Neural crest cell (in vitro differentiated cells): Measurements from ENCODE around the gene EIF4E3. TPM values are rescaled to one million over a fixed set of nuclear protein-coding genes. Genes with fewer than 3 reads are reported as not detected.

ENCODE experiments used
- DNase-seq: peaks from one replicate; pipeline ENCODE4 v3.0.0; 2021; ENCODE audit warnings: low read depth, mixed read lengths, low spot score
- H3K27ac Mint-ChIP-seq: one replicate; pipeline ENCODE4 v1.8.0; 2021; ENCODE audit warnings: mild to moderate bottlenecking, mixed read lengths; ENCODE audit not compliant: unreplicated experiment
- H3K27me3 Mint-ChIP-seq: 2 replicates; pipeline ENCODE4 v1.8.0; 2021; ENCODE audit warnings: low read depth, mild to moderate bottlenecking, mixed read lengths
- H3K36me3 Mint-ChIP-seq: 2 replicates; pipeline ENCODE4 v1.8.0; 2021; ENCODE audit warnings: low read depth, mild to moderate bottlenecking, mixed read lengths
- H3K4me1 Mint-ChIP-seq: 2 replicates; pipeline ENCODE4 v1.8.0; 2021; ENCODE audit warnings: mixed read lengths
- H3K4me3 Mint-ChIP-seq: one replicate; pipeline ENCODE4 v1.8.0; 2021; ENCODE audit warnings: mild to moderate bottlenecking, mixed read lengths
- H3K9me3 Mint-ChIP-seq: 2 replicates; pipeline ENCODE4 v1.8.0; 2021; ENCODE audit warnings: mixed read lengths
- total RNA-seq: library from RNA; stranded (reverse); gene quantifications from 2 replicates; pipeline ENCODE4 v1.2.1, GENCODE V29; 2021
- TF ChIP-seq, protein P1 (sequence below): fragments of 200-600 bp; sonication (generic); conservative IDR thresholded peaks from 2 replicates; pipeline ENCODE4 v1.5.0; 2021; ENCODE audit warnings: antibody characterized with exemption, mild to moderate bottlenecking

Gene EIF4E3
- total RNA-seq, 1 donor from 2014 or later = 8.9 TPM

- Mint-ChIP-seq H3K27me3 (peaks cover 52% of the 10 kb centered on the region), H3K36me3 (peaks cover 5% of the 10 kb centered on the region), H3K4me1 (peaks cover 14% of the 10 kb centered on the region), H3K9me3 (peaks cover 2% of the 10 kb centered on the region), H3K27ac (no peak overlapping the region), H3K4me3 (peak overlapping the region; percentile 79)
- TF ChIP-seq, protein P1, sequence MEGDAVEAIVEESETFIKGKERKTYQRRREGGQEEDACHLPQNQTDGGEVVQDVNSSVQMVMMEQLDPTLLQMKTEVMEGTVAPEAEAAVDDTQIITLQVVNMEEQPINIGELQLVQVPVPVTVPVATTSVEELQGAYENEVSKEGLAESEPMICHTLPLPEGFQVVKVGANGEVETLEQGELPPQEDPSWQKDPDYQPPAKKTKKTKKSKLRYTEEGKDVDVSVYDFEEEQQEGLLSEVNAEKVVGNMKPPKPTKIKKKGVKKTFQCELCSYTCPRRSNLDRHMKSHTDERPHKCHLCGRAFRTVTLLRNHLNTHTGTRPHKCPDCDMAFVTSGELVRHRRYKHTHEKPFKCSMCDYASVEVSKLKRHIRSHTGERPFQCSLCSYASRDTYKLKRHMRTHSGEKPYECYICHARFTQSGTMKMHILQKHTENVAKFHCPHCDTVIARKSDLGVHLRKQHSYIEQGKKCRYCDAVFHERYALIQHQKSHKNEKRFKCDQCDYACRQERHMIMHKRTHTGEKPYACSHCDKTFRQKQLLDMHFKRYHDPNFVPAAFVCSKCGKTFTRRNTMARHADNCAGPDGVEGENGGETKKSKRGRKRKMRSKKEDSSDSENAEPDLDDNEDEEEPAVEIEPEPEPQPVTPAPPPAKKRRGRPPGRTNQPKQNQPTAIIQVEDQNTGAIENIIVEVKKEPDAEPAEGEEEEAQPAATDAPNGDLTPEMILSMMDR = no peak
- DNase-seq = no peak
These were observed 26.4 kb upstream of the EIF4E3 start for GRCh38 chr3:71751602-71752001.

- H3K27me3 Mint-ChIP-seq = peaks cover 8% of the 10 kb centered on the region
- no peak overlapping the region for H3K27ac Mint-ChIP-seq
- H3K9me3 Mint-ChIP-seq = peaks cover 28% of the 10 kb centered on the region
- peaks cover 15% of the 10 kb centered on the region for H3K36me3 Mint-ChIP-seq
- H3K4me1 Mint-ChIP-seq = no peaks in the 10 kb centered on the region
- DNase-seq = no peak
- H3K4me3 Mint-ChIP-seq = no peak overlapping the region
- TF ChIP-seq, protein P1 = no peak
These were observed 19.5 kb upstream of the EIF4E3 start for GRCh38 chr3:71744738-71745137.

DNA sequence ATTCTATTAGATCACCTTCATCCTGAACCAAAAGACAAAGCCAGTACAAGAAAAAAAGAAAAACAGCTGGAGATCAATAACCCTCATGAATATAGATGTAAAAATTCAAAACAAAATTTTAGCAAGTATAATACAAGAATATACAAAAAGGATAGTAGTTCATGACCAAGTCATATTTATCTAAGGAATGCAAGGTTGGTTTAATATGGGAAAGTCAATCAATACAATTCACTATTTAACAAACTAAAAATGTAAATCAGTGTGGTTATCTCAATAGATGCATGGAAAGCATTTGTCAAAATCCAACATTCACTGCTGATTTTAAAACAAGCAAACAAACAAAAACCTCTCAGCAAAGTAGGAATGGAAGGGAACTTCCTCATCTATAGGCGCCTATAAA, 17.4 kb upstream of the EIF4E3 start:
- peaks cover 15% of the 10 kb centered on the region for H3K36me3 Mint-ChIP-seq
- DNase-seq = no peak
- H3K4me1 Mint-ChIP-seq = no peaks in the 10 kb centered on the region
- no peak overlapping the region for H3K27ac Mint-ChIP-seq
- TF ChIP-seq, protein P1 = no peak
- no peak overlapping the region for H3K4me3 Mint-ChIP-seq
- peaks cover 28% of the 10 kb centered on the region for H3K9me3 Mint-ChIP-seq
- H3K27me3 Mint-ChIP-seq = no peaks in the 10 kb centered on the region

GRCh38 chr3:71734881-71735280, 9.7 kb upstream of the EIF4E3 start:
- Mint-ChIP-seq H3K36me3 (no peaks in the 10 kb centered on the region), H3K27ac (no peak overlapping the region), H3K4me1 (peaks cover 3% of the 10 kb centered on the region), H3K9me3 (no peaks in the 10 kb centered on the region), H3K4me3 (no peak overlapping the region), H3K27me3 (peaks cover 5% of the 10 kb centered on the region)
- DNase-seq = no peak
- TF ChIP-seq, protein P1 = no peak

- Mint-ChIP-seq H3K4me3 (no peak overlapping the region), H3K36me3 (no peaks in the 10 kb centered on the region), H3K27me3 (peaks cover 10% of the 10 kb centered on the region), H3K9me3 (no peaks in the 10 kb centered on the region), H3K27ac (no peak overlapping the region), H3K4me1 (peaks cover 12% of the 10 kb centered on the region)
- DNase-seq = no peak
- TF ChIP-seq, protein P1 = no peak
These were observed 8.1 kb upstream of the EIF4E3 start for GRCh38 chr3:71733319-71733718.

- no peaks in the 10 kb centered on the region for H3K36me3 Mint-ChIP-seq
- H3K4me3 Mint-ChIP-seq = no peak overlapping the region
- H3K4me1 Mint-ChIP-seq = peaks cover 14% of the 10 kb centered on the region
- no peaks in the 10 kb centered on the region for H3K9me3 Mint-ChIP-seq
- peaks cover 14% of the 10 kb centered on the region for H3K27me3 Mint-ChIP-seq
- no peak for DNase-seq
- TF ChIP-seq, protein P1 = no peak
- H3K27ac Mint-ChIP-seq = no peak overlapping the region
These were observed 7.4 kb upstream of the EIF4E3 start for GRCh38 chr3:71732637-71733036.
